ENCODE data around the gene GALNTL6.
"Not testable (repeated sequence)": the region's sequence is repeated elsewhere in the genome, so short reads cannot be mapped to it uniquely, and the experiment has no call there.

GALNTL6 gene

GRCh38 chr4:172887959-172888358, 1074.8 kb downstream of the GALNTL6 start:
- no peak for DNase-seq

GRCh38 chr4:172892300-172892699, 1079.1 kb downstream of the GALNTL6 start:
- DNase-seq, result peak in 1 of 2 donors; percentile 6

- no peak for DNase-seq
Observed at GRCh38 chr4:172895699-172896098, 1082.5 kb downstream of the GALNTL6 start.

GRCh38 chr4:172897046-172897445, 1083.8 kb downstream of the GALNTL6 start:
- no peak for DNase-seq

GRCh38 chr4:172898715-172899114, 1085.5 kb downstream of the GALNTL6 start:
- DNase-seq, result no peak

- DNase-seq, result no peak
Observed at GRCh38 chr4:172899861-172900260, 1086.7 kb downstream of the GALNTL6 start.

- no peak for DNase-seq
Observed at GRCh38 chr4:172900900-172901299, 1087.7 kb downstream of the GALNTL6 start.

GRCh38 chr4:172912468-172912867, 1099.3 kb downstream of the GALNTL6 start:
- not testable (repeated sequence) for DNase-seq

GRCh38 chr4:172917403-172917802, 1104.2 kb downstream of the GALNTL6 start:
- DNase-seq, result not testable (repeated sequence)

- no peak for DNase-seq
Observed at GRCh38 chr4:172919269-172919668, 1106.1 kb downstream of the GALNTL6 start.

GRCh38 chr4:172927096-172927814, 1114.1 kb downstream of the GALNTL6 start:
- DNase-seq, result no peak

- no peak for DNase-seq
Observed at GRCh38 chr4:172928347-172928746, 1115.1 kb downstream of the GALNTL6 start.

GRCh38 chr4:172938072-172938829, 1125.0 kb downstream of the GALNTL6 start:
- DNase-seq, result no peak

GRCh38 chr4:172938870-172939269, 1125.7 kb downstream of the GALNTL6 start:
- DNase-seq, result no peak

- no peak for DNase-seq
Observed at GRCh38 chr4:172942840-172943239, 1129.6 kb downstream of the GALNTL6 start.

GRCh38 chr4:172945611-172946010, 1132.4 kb downstream of the GALNTL6 start:
- no peak for DNase-seq

GRCh38 chr4:172946503-172946902, 1133.3 kb downstream of the GALNTL6 start:
- DNase-seq, result no peak

- DNase-seq, result no peak
Observed at GRCh38 chr4:172947594-172947993, 1134.4 kb downstream of the GALNTL6 start.

GRCh38 chr4:172950990-172951389, 1137.8 kb downstream of the GALNTL6 start:
- DNase-seq, result no peak

GRCh38 chr4:172951679-172952451, 1138.7 kb downstream of the GALNTL6 start:
- no peak for DNase-seq

- no peak for DNase-seq
Observed at GRCh38 chr4:172953896-172954568, 1140.8 kb downstream of the GALNTL6 start.

GRCh38 chr4:172956340-172956739, 1143.1 kb downstream of the GALNTL6 start:
- not testable (repeated sequence) for DNase-seq

- no peak for DNase-seq
Observed at GRCh38 chr4:172957216-172957615, 1144.0 kb downstream of the GALNTL6 start.
